Measurements from ENCODE around the gene CDCA7L. TPM values are rescaled to one million over a fixed set of nuclear protein-coding genes. Genes with fewer than 3 reads are reported as not detected.

CDCA7L gene
- total RNA-seq, 6 donors from 2014 or later = 30.5 to 63.6 (median 39.1) TPM

DNA sequence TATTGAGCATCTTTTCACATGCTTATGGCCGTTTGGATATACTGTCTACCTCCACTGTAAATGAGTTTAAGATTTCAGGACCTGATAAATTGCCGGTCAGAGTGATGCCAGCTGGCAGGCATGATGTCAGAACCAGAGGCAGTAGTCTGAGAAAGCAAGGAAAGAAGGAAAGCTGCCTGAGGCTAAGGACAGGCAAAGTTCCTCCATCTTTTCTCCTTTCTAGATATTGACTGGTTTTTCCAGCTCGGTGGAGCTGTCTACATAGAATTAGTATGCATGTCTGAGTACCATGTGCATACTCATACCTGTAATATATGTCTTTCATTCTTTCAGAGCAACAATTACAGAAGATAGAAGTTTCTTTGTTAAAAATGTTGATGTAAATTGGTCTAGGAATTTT, 52.3 kb downstream of the CDCA7L start:
- Histone ChIP-seq H3K36me3 (peaks cover 0 to under 1% (median 0%) of the 10 kb centered on the region in 4 donors), H3K9me3 (no peaks in the 10 kb centered on the region), H3K27ac (no peak overlapping the region), H3K4me1 (no peaks in the 10 kb centered on the region), H3K4me3 (no peak overlapping the region), H3K27me3 (no peaks in the 10 kb centered on the region)
- 90 to 94% methylated on average over 3 of the region's 3 CpGs for WGBS, 2 donors
- ATAC-seq (ENCODE audit: low FRiP score in 2 of 2) (no peak), DNase-seq (no peak)
- no peak for TF ChIP-seq POLR2AphosphoS5 (IDR thresholded peaks at IDR 0.05)
- TF ChIP-seq, protein P1, sequence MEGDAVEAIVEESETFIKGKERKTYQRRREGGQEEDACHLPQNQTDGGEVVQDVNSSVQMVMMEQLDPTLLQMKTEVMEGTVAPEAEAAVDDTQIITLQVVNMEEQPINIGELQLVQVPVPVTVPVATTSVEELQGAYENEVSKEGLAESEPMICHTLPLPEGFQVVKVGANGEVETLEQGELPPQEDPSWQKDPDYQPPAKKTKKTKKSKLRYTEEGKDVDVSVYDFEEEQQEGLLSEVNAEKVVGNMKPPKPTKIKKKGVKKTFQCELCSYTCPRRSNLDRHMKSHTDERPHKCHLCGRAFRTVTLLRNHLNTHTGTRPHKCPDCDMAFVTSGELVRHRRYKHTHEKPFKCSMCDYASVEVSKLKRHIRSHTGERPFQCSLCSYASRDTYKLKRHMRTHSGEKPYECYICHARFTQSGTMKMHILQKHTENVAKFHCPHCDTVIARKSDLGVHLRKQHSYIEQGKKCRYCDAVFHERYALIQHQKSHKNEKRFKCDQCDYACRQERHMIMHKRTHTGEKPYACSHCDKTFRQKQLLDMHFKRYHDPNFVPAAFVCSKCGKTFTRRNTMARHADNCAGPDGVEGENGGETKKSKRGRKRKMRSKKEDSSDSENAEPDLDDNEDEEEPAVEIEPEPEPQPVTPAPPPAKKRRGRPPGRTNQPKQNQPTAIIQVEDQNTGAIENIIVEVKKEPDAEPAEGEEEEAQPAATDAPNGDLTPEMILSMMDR (IDR thresholded peaks at IDR 0.05) = no peak
- no peak for TF ChIP-seq EP300 (IDR thresholded peaks at IDR 0.05)
- TF ChIP-seq POLR2A (IDR thresholded peaks at IDR 0.05) = no peak

DNA sequence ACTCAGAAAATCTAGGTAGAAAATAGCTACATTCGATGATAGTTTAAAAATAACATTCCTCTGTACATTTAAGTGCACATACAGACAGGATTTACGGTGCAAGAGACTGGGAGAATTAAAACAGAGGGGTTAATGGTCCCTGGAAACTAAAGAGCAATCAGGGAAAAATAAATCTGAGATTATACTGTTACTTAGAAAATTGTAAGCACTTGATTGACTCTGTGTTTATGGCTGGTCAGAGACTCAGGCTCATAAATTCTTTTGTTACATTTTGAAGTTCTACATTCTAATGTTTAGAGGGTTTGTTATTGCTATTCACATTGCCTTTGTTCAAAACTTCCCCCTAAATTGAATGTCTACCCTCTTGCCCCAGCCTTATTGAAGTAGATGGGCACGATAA, 54.4 kb downstream of the CDCA7L start:
- Histone ChIP-seq H3K27me3 (no peaks in the 10 kb centered on the region), H3K4me3 (no peak overlapping the region), H3K36me3 (no peaks in the 10 kb centered on the region), H3K9me3 (no peaks in the 10 kb centered on the region), H3K27ac (no peak overlapping the region), H3K4me1 (no peaks in the 10 kb centered on the region)
- 92 to 94% methylated on average over 3 of the region's 3 CpGs for WGBS, 2 donors
- ATAC-seq (ENCODE audit: low FRiP score in 2 of 2) (no peak), DNase-seq (no peak)
- no peak for TF ChIP-seq POLR2A (IDR thresholded peaks at IDR 0.05)
- no peak for TF ChIP-seq POLR2AphosphoS5 (IDR thresholded peaks at IDR 0.05)
- TF ChIP-seq, protein P1 (IDR thresholded peaks at IDR 0.05) = no peak
- no peak for TF ChIP-seq EP300 (IDR thresholded peaks at IDR 0.05)

DNA sequence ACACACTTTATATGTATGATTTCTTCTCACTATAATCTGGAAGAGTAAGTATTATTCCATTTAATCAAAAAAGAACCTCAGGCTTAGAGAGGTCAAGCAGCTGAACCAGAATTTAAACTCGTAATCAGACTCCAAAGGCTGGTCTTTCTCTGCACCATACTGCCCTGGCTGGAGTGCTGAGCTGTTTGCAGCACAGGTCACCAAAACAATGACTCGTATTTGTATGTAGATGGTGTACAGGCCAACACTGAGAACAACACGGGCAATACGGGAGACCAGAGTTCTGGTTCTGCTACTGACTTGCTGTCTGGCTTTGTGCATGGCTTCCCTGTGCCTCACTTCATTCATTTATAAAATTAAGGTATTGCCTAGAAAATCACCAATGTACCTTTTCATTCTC, 57.9 kb downstream of the CDCA7L start:
- WGBS, 2 donors = 65 to 83% methylated on average over 4 of the region's 4 CpGs
- no peak for DNase-seq
- H3K9me3 ChIP-seq = no peaks in the 10 kb centered on the region
- H3K4me1 ChIP-seq = no peaks in the 10 kb centered on the region
- H3K27me3 ChIP-seq = no peaks in the 10 kb centered on the region
- no peak overlapping the region for H3K4me3 ChIP-seq
- no peak for ATAC-seq (ENCODE audit: low FRiP score in 2 of 2)
- H3K36me3 ChIP-seq = no peaks in the 10 kb centered on the region
- TF ChIP-seq POLR2AphosphoS5 (IDR thresholded peaks at IDR 0.05) = no peak
- TF ChIP-seq, protein P1 (IDR thresholded peaks at IDR 0.05) = no peak
- TF ChIP-seq POLR2A (IDR thresholded peaks at IDR 0.05) = no peak
- no peak for TF ChIP-seq EP300 (IDR thresholded peaks at IDR 0.05)
- H3K27ac ChIP-seq = no peak overlapping the region

DNA sequence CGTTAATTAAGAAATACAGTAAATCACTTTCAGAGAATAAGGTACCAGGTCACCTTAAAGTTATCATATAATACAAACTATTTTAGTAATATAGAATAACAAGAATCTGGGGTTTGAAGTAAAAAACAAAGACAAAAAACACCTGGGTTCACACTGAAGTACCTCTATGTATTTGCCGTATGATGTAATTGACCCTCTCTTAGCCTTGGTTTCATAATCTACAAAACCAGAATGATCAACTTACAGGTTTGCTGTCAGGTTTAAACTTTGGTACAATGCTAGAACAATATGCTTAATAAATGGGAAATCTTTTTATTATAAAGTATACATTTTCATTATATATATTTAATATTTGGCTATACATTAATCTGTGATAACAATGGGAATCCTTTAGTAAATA, 58.3 kb downstream of the CDCA7L start:
- no peak overlapping the region for H3K4me3 ChIP-seq
- H3K36me3 ChIP-seq = no peaks in the 10 kb centered on the region
- TF ChIP-seq POLR2AphosphoS5 (IDR thresholded peaks at IDR 0.05) = no peak
- no peak for TF ChIP-seq POLR2A (IDR thresholded peaks at IDR 0.05)
- TF ChIP-seq, protein P1 (IDR thresholded peaks at IDR 0.05) = no peak
- TF ChIP-seq EP300 (IDR thresholded peaks at IDR 0.05) = no peak
- WGBS, 2 donors = 75 to 78% methylated on average over 2 of the region's 2 CpGs
- DNase-seq = no peak
- no peak for ATAC-seq (ENCODE audit: low FRiP score in 2 of 2)
- H3K4me1 ChIP-seq = no peaks in the 10 kb centered on the region
- H3K27me3 ChIP-seq = no peaks in the 10 kb centered on the region
- no peaks in the 10 kb centered on the region for H3K9me3 ChIP-seq
- no peak overlapping the region for H3K27ac ChIP-seq

DNA sequence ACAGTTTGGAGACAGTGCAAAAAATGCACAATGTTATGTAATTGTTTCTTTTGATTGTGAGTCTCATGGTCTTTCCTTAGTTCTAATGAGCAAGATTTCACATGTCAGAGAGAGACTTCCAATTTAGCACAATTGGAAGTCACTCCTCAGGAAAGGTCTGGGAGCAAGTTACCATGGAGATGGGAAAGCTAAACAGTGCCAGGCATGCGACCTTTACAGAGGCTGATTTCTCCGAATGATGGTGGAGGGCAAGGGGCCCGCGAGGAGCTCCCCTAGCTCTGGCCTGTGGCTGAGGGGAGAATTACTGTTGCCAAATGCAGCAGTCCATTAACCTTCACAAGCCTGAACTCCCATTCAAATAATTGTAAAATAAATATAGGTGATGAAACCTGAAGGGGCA, 59.3 kb downstream of the CDCA7L start:
- H3K4me1 ChIP-seq = no peaks in the 10 kb centered on the region
- no peak for TF ChIP-seq POLR2AphosphoS5 (IDR thresholded peaks at IDR 0.05)
- no peak for TF ChIP-seq EP300 (IDR thresholded peaks at IDR 0.05)
- TF ChIP-seq, protein P1 (IDR thresholded peaks at IDR 0.05) = no peak
- TF ChIP-seq POLR2A (IDR thresholded peaks at IDR 0.05) = no peak
- no peak for DNase-seq
- no peaks in the 10 kb centered on the region for H3K27me3 ChIP-seq
- ATAC-seq (ENCODE audit: low FRiP score in 2 of 2) = no peak
- no peaks in the 10 kb centered on the region for H3K36me3 ChIP-seq
- no peaks in the 10 kb centered on the region for H3K9me3 ChIP-seq
- H3K4me3 ChIP-seq = no peak overlapping the region
- H3K27ac ChIP-seq = no peak overlapping the region
- 53 to 74% methylated on average over 4 of the region's 4 CpGs for WGBS, 2 donors
